ENCODE data around the gene NCKAP5. TPM values are rescaled to one million over a fixed set of nuclear protein-coding genes. Genes with fewer than 3 reads are reported as not detected.

NCKAP5 gene
- total and polyA plus RNA-seq, 2 of the 8 experiments (the other 6 are each of a cell fraction or from before 2014, with no cell fraction given) = 0.27 to 0.86 TPM

GRCh38 chr2:132948211-132948610, 620.1 kb downstream of the NCKAP5 start:
- Histone ChIP-seq H3K4me3 (ENCODE audit: extremely low read depth in 1 of 4, insufficient read depth in 2 of 4, low read depth in 3 of 4, low read length in 4 of 4) (no peak overlapping the region), H2BK120ac (replicated peaks; ENCODE audit: low read depth, low read length) (no peak overlapping the region), H2AFZ (ENCODE audit: low read length) (no peak overlapping the region), H3K18ac (ENCODE audit: extremely low read depth, low read length) (no peak overlapping the region), H3K79me2 (ENCODE audit: control insufficient read depth in 1 of 2, insufficient read depth in 2 of 2, low read length in 2 of 2) (no peaks in the 10 kb centered on the region), H3K27me3 (replicated peaks in 1 of 4; ENCODE audit: control insufficient read depth in 3 of 4, extremely low read depth in 1 of 4, insufficient read depth in 3 of 4, low read length in 3 of 4) (no peaks in the 10 kb centered on the region), H3K23ac (ENCODE audit: insufficient read length) (no peak overlapping the region), H2BK15ac (ENCODE audit: low read length) (no peak overlapping the region), H3K4ac (replicated peaks; ENCODE audit: insufficient read length, low read depth, low read length) (no peak overlapping the region), H3K9ac (replicated peaks in 1 of 4; ENCODE audit: extremely low read depth in 1 of 4, low read depth in 3 of 4, low read length in 3 of 4) (no peak overlapping the region), H4K20me1 (replicated peaks in 1 of 2; ENCODE audit: control insufficient read depth in 1 of 2, insufficient read depth in 2 of 2, low read length in 2 of 2) (no peaks in the 10 kb centered on the region), H3K14ac (ENCODE audit: insufficient read length) (no peak overlapping the region), H3K79me1 (ENCODE audit: low read depth, low read length) (no peaks in the 10 kb centered on the region), H3K36me3 (ENCODE audit: control insufficient read depth in 2 of 4, insufficient read depth in 4 of 4, low read length in 3 of 4) (no peaks in the 10 kb centered on the region), H4K91ac (replicated peaks; ENCODE audit: insufficient read length, low read length) (no peak overlapping the region), H4K5ac (ENCODE audit: insufficient read length, low read depth, low read length) (no peak overlapping the region), H3K27ac (ENCODE audit: low read depth, low read length) (no peak overlapping the region), H2BK12ac (ENCODE audit: low read depth, low read length) (no peak overlapping the region), H3K9me3 (ENCODE audit: insufficient read depth in 2 of 2, low read depth in 1 of 2, low read length in 1 of 2) (no peaks in the 10 kb centered on the region), H3K23me2 (ENCODE audit: low read depth, low read length) (no peaks in the 10 kb centered on the region), H4K8ac (ENCODE audit: extremely low read depth, insufficient read depth, low read length) (no peak overlapping the region), H2BK5ac (ENCODE audit: low read depth, low read length) (no peak overlapping the region), H3K4me2 (ENCODE audit: insufficient read depth in 1 of 2, low read depth in 2 of 2, low read length in 2 of 2) (no peak overlapping the region), H3K56ac (replicated peaks; ENCODE audit: insufficient read length, low read depth, low read length) (no peak overlapping the region), H2AK5ac (ENCODE audit: low read depth, low read length) (no peak overlapping the region), H2BK20ac (ENCODE audit: low read length) (no peak overlapping the region), H3K4me1 (replicated peaks in 1 of 4; ENCODE audit: control insufficient read depth in 3 of 4, insufficient read depth in 4 of 4, low read length in 3 of 4) (no peaks in the 10 kb centered on the region)
- no peak for FAIRE-seq
- TF ChIP-seq CBX8 (IDR thresholded peaks at IDR 0.05; ENCODE audit: borderline replicate concordance, low read depth, low read length) = no peak
- no peak for TF ChIP-seq MAX (IDR thresholded peaks at IDR 0.05)
- no peak for TF ChIP-seq KDM5A (IDR thresholded peaks at IDR 0.05; ENCODE audit: low read length)
- no peak for TF ChIP-seq JUN (IDR thresholded peaks at IDR 0.05; ENCODE audit: low read depth, low read length)
- TF ChIP-seq SIN3A (conservative IDR thresholded peaks at IDR 0.05 in 1 of 2, IDR thresholded peaks at IDR 0.05 in 1 of 2; ENCODE audit: low read depth in 1 of 2, low read length in 2 of 2) = no peak
- TF ChIP-seq SP1 (IDR thresholded peaks at IDR 0.05; ENCODE audit: low read depth, low read length) = no peak
- ChIA-PET CTCF (ENCODE audit: partially characterized antibody) (interaction anchor here (1.1 kb wide), 1 partner anchor 272 kb away, joined by 3 read pairs; no protein-coding TSS in a partner anchor), POLR2A (ENCODE audit: partially characterized antibody) (no interaction called here)
- 91% methylated on average over 6 of the region's 6 CpGs; no CpG with 5 or more reads in 1 of the 2 experiments for WGBS, 2 experiments (ENCODE audit: extremely low coverage in 1 of 2, insufficient coverage in 1 of 2, insufficient read length in 1 of 2, insufficient replicate concordance in 2 of 2, low coverage in 1 of 2, low lambda C conversion rate in 2 of 2, missing lambda C conversion rate in 1 of 2)
- DNase-seq (ENCODE audit: low read depth in 1 of 2, low spot score in 2 of 2) = no peak
